Activated CD4-positive, CD25-positive, alpha-beta regulatory T cell treated with anti-CD3 and anti-CD28 coated beads, Interleukin-2, amount 50 U/mL, for 72 hours (primary cell): ENCODE measurements around the gene ZBTB47.

ENCODE experiments used
- DNase-seq: peaks from one replicate; pipeline ENCODE4 v3.0.0; 2021

ZBTB47 gene

DNA sequence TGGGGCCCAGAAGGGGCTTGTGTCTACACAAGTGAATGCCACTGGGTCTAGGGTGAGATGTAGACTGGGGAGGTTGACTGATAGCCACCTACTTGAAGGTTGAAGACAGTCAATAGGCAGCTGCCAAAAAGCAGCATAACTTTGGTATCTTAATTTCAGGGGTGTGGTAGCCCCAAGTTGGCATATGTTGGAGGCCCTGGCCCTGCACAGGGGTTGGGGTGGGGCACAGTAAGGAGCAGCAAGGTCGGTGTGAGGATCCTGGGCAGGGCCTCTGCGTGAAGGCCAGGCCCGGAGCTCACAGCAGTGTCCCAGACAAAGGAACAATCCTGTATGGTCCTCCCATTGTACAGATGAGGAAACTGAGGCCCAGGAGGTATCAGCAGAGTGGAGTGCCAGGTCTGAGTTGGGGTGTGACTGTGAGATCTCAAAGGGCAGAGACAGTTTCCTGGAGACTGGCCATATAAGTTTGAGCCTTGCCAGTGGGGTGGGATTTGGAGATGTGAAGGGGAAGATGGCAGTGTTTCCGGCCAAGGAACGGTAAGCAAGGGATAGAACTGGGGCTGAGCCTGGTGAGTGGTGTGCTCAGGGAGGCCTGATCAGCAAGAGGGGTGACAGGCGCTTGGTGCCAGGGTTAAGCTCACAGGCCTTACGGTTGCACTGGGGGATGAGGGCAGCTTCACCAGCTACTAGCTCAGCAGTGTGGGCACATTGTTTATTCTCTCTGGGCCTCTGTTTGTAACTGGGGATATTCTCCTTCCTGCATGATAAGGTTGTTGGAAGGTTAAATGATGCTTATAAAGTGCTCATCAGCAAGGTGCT is 33.5 kb downstream of the ZBTB47 start:
- DNase-seq = no peak

- DNase-seq = no peak
These were observed 34.5 kb downstream of the ZBTB47 start for GRCh38 chr3:42688016-42688415.

DNA sequence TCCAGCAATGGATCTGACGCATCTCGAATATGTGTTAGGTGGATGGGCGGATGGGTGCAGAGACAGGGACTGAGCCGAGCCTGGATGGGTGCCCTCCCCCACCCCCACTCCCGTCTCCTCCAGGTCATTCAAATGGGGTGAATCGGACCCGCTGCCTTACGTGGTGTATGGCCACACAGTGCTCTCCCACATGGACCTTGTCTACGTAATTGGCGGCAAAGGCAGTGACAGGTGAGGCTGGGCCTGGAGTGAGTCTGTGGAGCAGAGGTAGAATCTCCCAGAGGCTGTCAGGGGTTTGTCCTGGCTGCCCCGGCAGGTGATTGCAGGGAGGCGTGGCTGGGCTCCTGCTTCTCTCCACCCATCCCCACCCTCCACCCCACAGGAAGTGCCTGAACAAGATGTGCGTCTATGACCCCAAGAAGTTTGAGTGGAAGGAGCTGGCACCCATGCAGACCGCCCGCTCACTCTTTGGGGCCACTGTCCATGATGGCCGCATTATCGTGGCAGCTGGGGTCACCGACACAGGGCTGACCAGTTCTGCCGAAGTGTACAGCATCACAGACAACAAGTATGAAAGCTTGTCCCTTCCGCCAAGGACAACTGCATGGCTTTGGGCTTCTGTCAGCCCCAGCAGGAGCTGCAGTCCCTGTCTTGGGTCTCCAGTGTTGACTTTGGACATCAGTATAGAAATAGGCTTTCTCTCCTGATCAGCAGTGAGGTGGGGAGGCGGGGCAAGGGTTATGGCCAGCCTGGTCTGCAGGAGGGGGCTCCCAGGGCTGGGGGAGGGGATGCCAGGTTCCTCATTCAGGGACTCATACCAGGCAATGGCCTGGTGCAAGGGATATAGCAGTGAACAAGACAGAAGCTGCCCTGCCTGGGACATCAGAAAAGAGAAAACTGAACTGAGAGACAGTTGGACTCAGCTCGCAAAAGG is 35.3 kb downstream of the ZBTB47 start:
- DNase-seq = no peak

DNA sequence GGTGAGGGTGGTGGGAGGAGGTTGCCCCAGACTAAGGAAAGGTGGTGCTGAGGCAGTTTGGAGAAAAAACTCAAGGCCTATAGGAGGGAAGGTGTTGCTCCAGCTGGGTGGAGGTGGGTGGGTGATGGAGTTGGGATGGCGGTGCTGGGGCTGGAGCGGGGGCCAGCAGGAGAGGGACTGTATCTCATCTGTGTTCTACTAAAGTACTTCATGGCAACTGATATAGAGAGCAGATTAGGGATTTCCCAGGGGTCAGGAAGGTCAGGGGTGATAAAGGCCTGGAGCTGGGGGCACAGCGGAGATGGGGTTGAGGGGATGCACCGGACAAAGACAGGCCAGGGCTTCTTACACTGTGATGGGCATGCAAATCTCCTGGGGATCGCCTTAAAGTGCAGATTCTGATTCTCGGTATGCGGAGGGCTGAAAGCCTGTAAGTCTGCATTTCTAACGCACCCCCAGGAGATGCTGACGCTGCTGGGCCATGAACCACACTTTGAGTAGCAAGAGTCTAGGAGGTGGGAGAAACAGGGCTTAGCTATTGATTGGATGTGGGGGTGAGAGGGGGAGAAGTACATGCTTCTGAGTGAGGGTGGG is 36.0 kb downstream of the ZBTB47 start:
- DNase-seq = no peak

GRCh38 chr3:42690191-42690590 is 36.7 kb downstream of the ZBTB47 start:
- no peak for DNase-seq

DNA sequence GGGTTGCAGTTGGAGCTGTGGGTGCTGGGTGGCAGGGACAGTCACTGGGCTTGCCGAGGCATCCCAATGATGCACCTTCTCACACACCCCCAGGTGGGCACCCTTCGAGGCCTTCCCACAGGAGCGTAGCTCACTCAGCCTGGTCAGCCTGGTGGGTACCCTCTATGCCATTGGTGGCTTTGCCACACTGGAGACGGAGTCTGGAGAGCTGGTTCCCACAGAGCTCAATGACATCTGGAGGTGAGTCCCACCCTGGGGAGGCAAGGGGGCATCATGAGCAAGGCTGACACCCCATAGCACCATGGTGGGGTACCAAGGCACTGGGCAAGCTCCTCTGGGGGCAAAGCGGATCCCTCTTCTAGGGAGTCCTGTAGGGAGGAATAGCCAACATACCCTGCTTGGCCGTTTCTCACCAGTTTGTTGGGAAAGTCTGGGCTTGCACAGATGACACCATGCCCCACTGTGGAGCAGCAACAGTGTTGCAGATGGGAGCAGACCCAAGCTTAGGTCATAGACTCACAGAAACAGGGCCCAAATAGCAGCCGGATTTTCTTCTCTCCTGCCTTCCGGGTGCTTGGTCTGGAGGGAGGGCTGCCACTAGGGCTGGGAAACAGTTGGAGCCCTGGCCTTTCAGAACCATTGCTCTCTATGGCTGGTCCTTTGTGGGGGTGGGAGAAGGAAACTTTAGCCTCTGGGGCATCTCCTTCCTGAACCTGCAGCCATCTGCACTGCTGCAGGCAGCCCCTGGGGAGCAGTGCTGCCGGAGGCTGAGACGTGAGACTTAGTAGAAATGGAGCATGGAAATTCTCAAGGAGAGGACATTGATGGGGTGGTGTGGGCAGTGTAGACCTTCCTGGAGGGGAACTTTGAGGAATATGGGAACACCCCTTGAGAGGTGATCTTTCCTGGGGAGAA is 37.5 kb downstream of the ZBTB47 start:
- peak; percentile 17 for DNase-seq

DNA sequence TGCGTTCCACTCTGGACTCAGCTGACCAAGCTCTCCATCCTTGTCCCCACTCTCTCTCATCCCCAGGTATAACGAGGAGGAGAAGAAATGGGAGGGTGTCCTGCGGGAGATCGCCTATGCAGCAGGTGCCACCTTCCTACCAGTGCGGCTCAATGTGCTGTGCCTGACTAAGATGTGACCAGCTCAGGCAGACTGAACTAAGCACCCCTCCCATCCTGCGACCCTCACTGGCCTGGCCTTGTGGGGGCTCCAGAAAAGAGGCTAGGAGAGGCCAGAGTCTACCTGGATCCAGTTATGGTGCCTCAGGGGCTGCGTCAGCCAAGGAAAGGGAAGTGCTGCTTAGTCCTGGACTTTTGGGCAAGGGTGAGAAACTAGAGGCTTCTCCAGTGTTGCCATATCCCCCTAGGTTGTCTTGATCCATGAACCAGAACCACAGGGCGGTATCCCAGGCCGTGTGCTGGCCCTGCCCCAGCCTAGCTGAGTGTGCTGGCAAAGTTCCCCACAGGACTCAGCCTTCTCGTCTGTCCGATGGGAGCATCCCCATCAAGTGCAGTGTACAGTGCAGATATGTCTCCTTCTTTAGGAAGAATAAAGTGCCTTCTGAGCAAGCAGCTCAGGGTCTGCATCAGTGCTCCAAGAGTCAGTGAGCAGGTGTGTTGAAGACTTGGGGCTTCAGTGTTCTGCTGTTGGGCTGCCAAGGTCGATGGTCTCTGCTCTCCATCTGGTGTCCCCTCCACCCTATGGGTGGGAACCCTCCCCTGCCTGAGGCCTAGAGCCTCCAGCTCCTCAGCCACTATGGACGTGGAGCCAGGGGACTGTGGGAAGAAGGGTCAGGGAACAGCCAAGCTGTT is 38.5 kb downstream of the ZBTB47 start:
- peak; percentile 9 for DNase-seq

DNA sequence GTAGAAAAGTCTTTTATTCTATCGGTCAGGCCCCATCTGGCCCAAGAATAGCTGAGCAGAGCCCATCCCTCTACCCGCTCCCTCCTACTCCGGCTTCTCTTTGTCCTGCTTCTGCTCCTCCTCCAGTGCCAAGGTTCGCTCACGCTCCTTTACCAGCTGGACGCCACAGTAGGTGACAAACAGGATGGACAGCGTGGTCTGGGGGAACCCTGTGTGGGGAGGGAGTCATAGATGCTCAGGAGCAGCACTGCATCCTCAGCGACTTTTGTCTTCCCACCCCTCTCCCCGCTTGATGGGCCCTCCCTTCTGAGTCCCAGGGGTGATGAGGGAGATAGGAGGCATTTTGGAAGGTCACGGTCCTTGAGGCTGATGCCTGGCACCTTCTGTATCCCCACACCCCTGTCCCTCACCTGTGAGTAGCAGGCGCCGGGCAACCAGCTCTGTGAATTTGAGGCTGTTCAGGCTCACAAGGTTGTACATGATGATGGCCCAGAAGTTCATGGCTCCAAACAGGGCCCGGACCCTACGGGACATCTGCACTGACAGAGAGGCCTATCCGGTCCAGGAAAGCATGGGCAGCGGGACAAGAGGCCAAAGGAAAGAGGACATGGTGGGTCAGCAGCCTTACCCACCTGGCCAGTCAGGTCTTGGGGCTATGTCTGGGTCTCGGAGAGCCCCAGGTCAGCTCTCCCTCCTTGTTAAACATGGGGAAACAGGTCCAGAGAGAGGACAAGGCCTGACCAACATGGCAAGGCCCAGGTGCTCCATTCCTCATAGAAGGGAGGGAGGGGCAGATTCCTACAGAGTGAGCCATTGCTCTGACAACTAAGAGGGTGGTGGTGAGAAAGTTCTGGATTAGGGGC is 39.4 kb downstream of the ZBTB47 start:
- DNase-seq = no peak

DNA sequence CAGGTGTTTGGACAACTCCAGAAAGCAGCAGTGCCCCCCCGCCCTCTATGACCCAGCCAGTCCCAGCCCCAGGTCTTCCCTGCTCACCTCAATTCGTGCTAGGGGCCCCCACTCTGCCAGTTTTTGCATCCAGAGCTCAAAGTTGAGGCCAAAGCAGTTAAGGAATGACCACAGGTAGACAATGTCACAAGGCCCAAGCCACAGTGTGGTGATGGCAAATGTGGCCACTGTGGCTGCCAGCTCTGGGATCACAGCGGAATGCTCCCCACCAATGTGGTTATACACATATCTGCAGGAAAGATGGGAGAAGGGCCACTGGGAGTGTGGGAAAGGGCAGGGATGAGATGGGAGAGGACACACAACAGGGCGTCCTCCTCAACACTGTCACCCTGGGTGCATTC is 40.0 kb downstream of the ZBTB47 start:
- DNase-seq = no peak

DNA sequence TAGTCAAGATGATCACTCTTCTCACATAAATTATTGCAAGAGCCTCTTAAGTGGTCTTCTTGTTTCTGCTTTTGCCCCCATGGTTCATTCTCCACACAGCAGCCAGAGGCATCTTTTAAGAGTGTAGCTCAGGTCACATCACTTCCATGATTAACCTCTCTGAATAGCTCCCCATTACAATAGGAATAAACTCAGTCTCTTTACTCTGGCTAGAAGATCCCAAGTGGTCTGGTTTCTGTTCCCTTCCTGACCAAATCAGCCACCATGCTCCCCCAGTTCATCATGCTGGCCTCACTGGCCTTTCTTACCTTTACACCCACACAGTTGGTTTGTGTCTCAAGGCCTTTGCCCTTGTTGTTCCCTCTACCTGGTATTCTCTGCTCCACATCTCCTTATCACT is 40.9 kb downstream of the ZBTB47 start:
- DNase-seq = no peak

- no peak for DNase-seq
These were observed 43.1 kb downstream of the ZBTB47 start for GRCh38 chr3:42696356-42697288.

- DNase-seq = no peak
These were observed 44.0 kb downstream of the ZBTB47 start for GRCh38 chr3:42697289-42698051.

GRCh38 chr3:42698216-42698910 is 44.9 kb downstream of the ZBTB47 start:
- no peak for DNase-seq

DNA sequence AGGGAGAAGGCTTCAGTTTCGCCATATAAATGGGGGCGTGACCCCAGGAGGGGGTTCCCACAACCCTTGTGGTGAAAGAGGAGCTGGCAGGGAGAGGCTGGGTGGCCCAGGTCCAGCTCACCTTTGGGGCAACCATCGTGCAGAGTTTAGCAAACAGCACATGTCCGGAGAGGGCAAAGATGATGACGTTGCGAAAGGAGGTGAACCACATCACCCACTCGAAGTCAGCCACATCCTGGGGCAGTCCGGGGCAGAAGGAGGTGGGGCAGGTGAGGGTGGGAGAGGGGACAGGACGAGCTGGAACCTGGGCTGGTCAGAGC is 45.4 kb downstream of the ZBTB47 start:
- DNase-seq = peak; percentile 32

GRCh38 chr3:42699511-42699971 is 46.0 kb downstream of the ZBTB47 start:
- DNase-seq = peak; percentile 26

- DNase-seq = no peak
These were observed 47.1 kb downstream of the ZBTB47 start for GRCh38 chr3:42700366-42701288.
